SU-DHL-6 (cell line): ENCODE results near the gene AGTRAP.

Source experiments
- H2AFZ ChIP-seq: fragments of 200-600 bp; sonication (generic); 2 replicates; pipeline ENCODE4 v1.6.1; 2014; ENCODE audit warnings: low read depth, mild to moderate bottlenecking, moderate library complexity, mixed read lengths, antibody characterized with exemption, low read length; ENCODE audit not compliant: severe bottlenecking
- H3F3A ChIP-seq: fragments of 200-600 bp; shearing (Covaris generic); 2 replicates; pipeline ENCODE4 v1.6.0; 2016; ENCODE audit warnings: antibody characterized with exemption, mild to moderate bottlenecking; ENCODE audit not compliant: insufficient read depth
- H3K27ac ChIP-seq: fragments of 200-600 bp; sonication (generic); 2 replicates; pipeline ENCODE4 v1.5.1; 2016; ENCODE audit warnings: low read depth, mild to moderate bottlenecking, low read length, moderate library complexity, mixed read lengths
- H3K27me3 ChIP-seq: fragments of 200-600 bp; sonication (generic), shearing (Covaris generic); 2 replicates; pipeline ENCODE4 v1.6.0; 2014; ENCODE audit warnings: mild to moderate bottlenecking, low read length
- H3K36me3 ChIP-seq: fragments of 200-600 bp; sonication (generic); 2 replicates; pipeline ENCODE4 v1.6.1; 2014; ENCODE audit warnings: mild to moderate bottlenecking, low read length, mixed read lengths
- H3K4me2 ChIP-seq: fragments of 300-600, 200-600 bp; shearing (Covaris generic), sonication (generic); 2 replicates; pipeline ENCODE4 v1.6.0; 2014; ENCODE audit warnings: low read length, low read depth, mild to moderate bottlenecking; ENCODE audit not compliant: poor library complexity, severe bottlenecking
- H3K4me3 ChIP-seq: fragments of 200-600 bp; sonication (generic); 2 replicates; pipeline ENCODE4 v1.5.1; 2014; ENCODE audit warnings: antibody characterized with exemption, low read length, mild to moderate bottlenecking, mixed read lengths; ENCODE audit not compliant: insufficient read depth, poor library complexity, severe bottlenecking
- H3K79me2 ChIP-seq: fragments of 200-600 bp; sonication (generic); 2 replicates; pipeline ENCODE4 v1.6.1; 2014; ENCODE audit warnings: mild to moderate bottlenecking, low read length, moderate library complexity; ENCODE audit not compliant: insufficient read depth
- H3K9ac ChIP-seq: fragments of 200-600 bp; sonication (generic); 2 replicates; pipeline ENCODE4 v1.7.0; 2014; ENCODE audit warnings: mild to moderate bottlenecking, low read length
- H3K9me2 ChIP-seq: fragments of 200-600 bp; sonication (generic); replicated peaks from 2 replicates; pipeline ENCODE4 v1.6.1; 2014; ENCODE audit warnings: low read length; ENCODE audit not compliant: insufficient read depth
- H3K9me3 ChIP-seq: fragments of 200-600 bp; sonication (generic); 2 replicates; pipeline ENCODE4 v1.6.1; 2014; ENCODE audit warnings: low read length, mixed read lengths; ENCODE audit not compliant: insufficient read depth
- H4K20me1 ChIP-seq: fragments of 200-600 bp; sonication (generic); 2 replicates; pipeline ENCODE4 v1.6.1; 2014; ENCODE audit warnings: low read depth, mild to moderate bottlenecking, antibody characterized with exemption, low read length, moderate library complexity, mixed read lengths
- CTCF ChIP-seq: fragments of 200-600 bp; sonication (generic); IDR thresholded peaks from one replicate; pipeline ENCODE4 v1.5.1; 2017; ENCODE audit warnings: antibody characterized with exemption, mild to moderate bottlenecking, low read length, moderate library complexity; ENCODE audit not compliant: insufficient read depth, poor library complexity, severe bottlenecking
- EZH2phosphoT487 ChIP-seq: fragments of 200-600 bp; sonication (generic), shearing (Covaris generic); conservative IDR thresholded peaks from 2 replicates; pipeline ENCODE4 v1.6.1; 2018; ENCODE audit warnings: mild to moderate bottlenecking, antibody characterized with exemption, low read length, moderate library complexity, mixed read lengths

The AGTRAP gene

GRCh38 chr1:11769274-11769673, 33.3 kb downstream of the AGTRAP start:
- Histone ChIP-seq H2AFZ (no peak overlapping the region), H3K4me2 (no peak overlapping the region), H3K4me3 (no peak overlapping the region), H3K27ac (no peak overlapping the region), H3F3A (no peaks in the 10 kb centered on the region), H3K9me3 (no peaks in the 10 kb centered on the region), H3K79me2 (no peaks in the 10 kb centered on the region), H3K9ac (no peak overlapping the region), H4K20me1 (no peaks in the 10 kb centered on the region), H3K36me3 (no peaks in the 10 kb centered on the region), H3K9me2 (no peaks in the 10 kb centered on the region), H3K27me3 (no peaks in the 10 kb centered on the region)
- no peak for TF ChIP-seq EZH2phosphoT487
- TF ChIP-seq CTCF: no peak

- H3K4me3 ChIP-seq: no peak overlapping the region
- no peak overlapping the region for H3K9ac ChIP-seq
- no peaks in the 10 kb centered on the region for H3K27me3 ChIP-seq
- H4K20me1 ChIP-seq: no peaks in the 10 kb centered on the region
- H3K4me2 ChIP-seq: no peak overlapping the region
- TF ChIP-seq CTCF (no peak), EZH2phosphoT487 (no peak)
- no peaks in the 10 kb centered on the region for H3F3A ChIP-seq
- no peaks in the 10 kb centered on the region for H3K9me2 ChIP-seq
- H3K9me3 ChIP-seq: no peaks in the 10 kb centered on the region
- no peak overlapping the region for H3K27ac ChIP-seq
- H3K36me3 ChIP-seq: no peaks in the 10 kb centered on the region
- H3K79me2 ChIP-seq: no peaks in the 10 kb centered on the region
- H2AFZ ChIP-seq: no peak overlapping the region
These were observed 34.1 kb downstream of the AGTRAP start for GRCh38 chr1:11770011-11770410.

- Histone ChIP-seq H3K27me3 (no peaks in the 10 kb centered on the region), H3K79me2 (no peaks in the 10 kb centered on the region), H3F3A (no peaks in the 10 kb centered on the region), H3K27ac (no peak overlapping the region), H3K9me3 (no peaks in the 10 kb centered on the region), H2AFZ (no peak overlapping the region), H3K4me3 (no peak overlapping the region), H3K36me3 (no peaks in the 10 kb centered on the region), H3K9me2 (no peaks in the 10 kb centered on the region), H3K4me2 (no peak overlapping the region), H3K9ac (no peak overlapping the region), H4K20me1 (no peaks in the 10 kb centered on the region)
- TF ChIP-seq EZH2phosphoT487: no peak
- no peak for TF ChIP-seq CTCF
These were observed 35.6 kb downstream of the AGTRAP start for GRCh38 chr1:11771481-11772043.
